ENCODE results near the gene CTAG1B. TPM values are rescaled to one million over a fixed set of nuclear protein-coding genes. Genes with fewer than 3 reads are reported as not detected.
A peak's percentile ranks its signal among the peaks of the same experiment; 100 is the strongest.

CTAG1B gene
- total and polyA plus RNA-seq, 8 donors, result not detected

DNA sequence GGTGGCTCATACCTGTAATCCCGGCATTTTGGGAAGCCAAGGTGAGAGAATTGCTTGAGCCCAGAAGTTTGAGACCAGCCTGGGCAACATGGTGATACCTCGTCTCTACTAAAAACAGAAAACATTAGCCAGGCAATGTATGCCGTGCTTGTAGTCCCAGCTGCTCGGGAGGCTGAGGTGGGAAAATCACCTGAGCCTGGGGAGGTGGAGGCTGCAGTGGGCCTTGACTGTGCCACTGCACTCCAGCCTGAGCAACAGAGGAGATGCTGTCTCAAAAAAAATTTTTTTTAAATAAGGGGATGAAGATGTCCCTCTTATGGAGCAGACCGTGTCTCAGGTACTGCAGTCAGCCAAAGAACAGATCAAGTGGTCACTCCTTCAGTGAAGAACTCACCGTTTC is 13.5 kb downstream of the CTAG1B start:
- Histone ChIP-seq H3K27me3 (no peaks in the 10 kb centered on the region), H3K9me3 (no peaks in the 10 kb centered on the region), H3K4me3 (no peak overlapping the region), H3K27ac (no peak overlapping the region), H3K36me3 (no peaks in the 10 kb centered on the region), H3K4me1 (no peaks in the 10 kb centered on the region)
- intact Hi-C loops (cut with DNase I), result no loop called here
- no peak for ATAC-seq
- TF ChIP-seq, protein P1, sequence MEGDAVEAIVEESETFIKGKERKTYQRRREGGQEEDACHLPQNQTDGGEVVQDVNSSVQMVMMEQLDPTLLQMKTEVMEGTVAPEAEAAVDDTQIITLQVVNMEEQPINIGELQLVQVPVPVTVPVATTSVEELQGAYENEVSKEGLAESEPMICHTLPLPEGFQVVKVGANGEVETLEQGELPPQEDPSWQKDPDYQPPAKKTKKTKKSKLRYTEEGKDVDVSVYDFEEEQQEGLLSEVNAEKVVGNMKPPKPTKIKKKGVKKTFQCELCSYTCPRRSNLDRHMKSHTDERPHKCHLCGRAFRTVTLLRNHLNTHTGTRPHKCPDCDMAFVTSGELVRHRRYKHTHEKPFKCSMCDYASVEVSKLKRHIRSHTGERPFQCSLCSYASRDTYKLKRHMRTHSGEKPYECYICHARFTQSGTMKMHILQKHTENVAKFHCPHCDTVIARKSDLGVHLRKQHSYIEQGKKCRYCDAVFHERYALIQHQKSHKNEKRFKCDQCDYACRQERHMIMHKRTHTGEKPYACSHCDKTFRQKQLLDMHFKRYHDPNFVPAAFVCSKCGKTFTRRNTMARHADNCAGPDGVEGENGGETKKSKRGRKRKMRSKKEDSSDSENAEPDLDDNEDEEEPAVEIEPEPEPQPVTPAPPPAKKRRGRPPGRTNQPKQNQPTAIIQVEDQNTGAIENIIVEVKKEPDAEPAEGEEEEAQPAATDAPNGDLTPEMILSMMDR (IDR thresholded peaks at IDR 0.05), result no peak
- no peak for DNase-seq

DNA sequence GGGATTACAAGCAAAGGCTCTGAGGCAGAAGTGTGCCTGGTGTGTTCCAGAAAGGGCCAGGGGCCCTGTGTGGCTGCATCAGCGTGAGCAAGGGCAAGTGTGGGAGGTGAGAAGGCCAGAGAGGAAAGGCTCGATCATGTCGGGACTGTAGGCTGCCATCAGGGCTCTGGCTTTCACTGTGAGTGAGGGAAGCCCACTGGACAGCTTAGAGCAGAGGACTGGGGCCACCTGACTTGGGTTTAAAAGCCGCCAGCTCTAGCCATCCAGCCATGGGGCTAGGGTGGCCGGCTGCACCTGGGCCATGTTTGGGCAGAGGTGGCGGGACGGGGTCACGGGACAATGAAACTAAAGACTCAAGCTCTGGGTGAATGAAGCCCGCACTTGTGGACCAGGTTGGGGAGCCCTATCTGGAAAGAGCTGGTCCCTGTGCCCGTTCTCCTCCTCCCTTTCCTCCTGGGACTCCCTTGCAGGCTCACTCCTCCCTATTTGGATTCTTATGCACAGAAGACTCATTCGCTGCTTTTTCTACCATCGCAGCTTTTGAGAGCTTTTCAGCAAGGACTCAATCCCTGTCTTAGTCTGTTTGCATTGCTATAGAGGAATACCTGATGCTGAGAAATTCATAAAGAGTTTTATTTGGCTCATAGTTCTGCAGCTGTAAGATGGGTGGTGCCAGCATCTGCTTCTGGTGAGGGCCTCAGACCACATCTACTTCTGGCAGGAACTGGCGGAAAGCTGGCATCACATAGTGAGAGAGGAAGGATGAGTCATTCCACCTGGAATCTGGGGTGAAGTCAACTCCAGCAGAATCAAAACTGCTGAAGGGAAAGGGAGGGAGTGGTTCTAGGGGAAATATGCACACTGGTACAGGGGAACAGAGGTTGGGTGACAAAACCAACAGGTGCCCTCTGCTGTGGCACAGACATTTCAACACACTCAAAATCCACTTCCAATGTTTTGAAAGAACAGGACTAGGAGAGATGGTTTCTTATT is 15.3 kb downstream of the CTAG1B start:
- H3K27ac ChIP-seq, result no peak overlapping the region
- TF ChIP-seq, protein P1 (IDR thresholded peaks at IDR 0.05), result no peak
- H3K4me1 ChIP-seq, result no peaks in the 10 kb centered on the region
- H3K36me3 ChIP-seq, result no peaks in the 10 kb centered on the region
- peak; percentile 65 for ATAC-seq
- DNase-seq, result peak in 1 of 4 donors; percentile 28
- H3K9me3 ChIP-seq, result no peaks in the 10 kb centered on the region
- H3K27me3 ChIP-seq, result no peaks in the 10 kb centered on the region
- no peak overlapping the region for H3K4me3 ChIP-seq
- intact Hi-C loops (cut with DNase I), result no loop called here

DNA sequence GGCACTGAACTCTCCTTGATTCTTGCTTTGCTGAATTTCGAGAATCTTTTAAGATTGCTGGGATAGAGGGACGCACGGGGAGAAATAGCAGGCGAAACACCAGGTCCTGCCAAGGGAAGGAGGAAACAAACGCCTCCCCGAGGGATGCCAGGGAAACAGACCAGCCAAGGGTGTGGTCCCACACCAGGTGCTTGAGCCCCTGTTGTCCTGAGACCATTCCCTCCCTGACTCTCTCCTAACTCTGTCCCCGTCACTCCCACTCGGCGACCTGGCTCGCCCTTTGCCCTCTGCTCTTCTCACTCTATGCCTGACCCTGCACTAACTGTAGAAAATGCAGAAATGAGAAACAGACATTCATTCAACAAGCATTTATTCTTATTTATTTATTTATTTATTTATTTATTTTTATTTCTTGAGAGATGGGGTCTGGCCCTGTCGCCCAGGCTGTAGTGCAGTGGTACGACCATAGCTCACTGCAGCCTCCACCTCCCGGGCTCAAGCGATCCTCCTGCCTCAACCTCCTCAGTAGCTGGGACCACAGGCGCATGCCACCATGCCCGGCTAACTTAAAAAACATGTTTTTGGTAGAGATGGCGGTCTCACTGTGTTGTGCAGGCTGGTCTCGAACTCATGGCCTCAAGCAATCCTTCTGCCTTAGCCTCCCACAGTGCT is 16.2 kb downstream of the CTAG1B start:
- H3K36me3 ChIP-seq, result no peaks in the 10 kb centered on the region
- no peaks in the 10 kb centered on the region for H3K4me1 ChIP-seq
- no peak overlapping the region for H3K27ac ChIP-seq
- DNase-seq (no peak), ATAC-seq (no peak)
- H3K9me3 ChIP-seq, result no peaks in the 10 kb centered on the region
- no peaks in the 10 kb centered on the region for H3K27me3 ChIP-seq
- TF ChIP-seq, protein P1 (IDR thresholded peaks at IDR 0.05), result no peak
- intact Hi-C loops (cut with DNase I), result no loop called here
- no peak overlapping the region for H3K4me3 ChIP-seq

DNA sequence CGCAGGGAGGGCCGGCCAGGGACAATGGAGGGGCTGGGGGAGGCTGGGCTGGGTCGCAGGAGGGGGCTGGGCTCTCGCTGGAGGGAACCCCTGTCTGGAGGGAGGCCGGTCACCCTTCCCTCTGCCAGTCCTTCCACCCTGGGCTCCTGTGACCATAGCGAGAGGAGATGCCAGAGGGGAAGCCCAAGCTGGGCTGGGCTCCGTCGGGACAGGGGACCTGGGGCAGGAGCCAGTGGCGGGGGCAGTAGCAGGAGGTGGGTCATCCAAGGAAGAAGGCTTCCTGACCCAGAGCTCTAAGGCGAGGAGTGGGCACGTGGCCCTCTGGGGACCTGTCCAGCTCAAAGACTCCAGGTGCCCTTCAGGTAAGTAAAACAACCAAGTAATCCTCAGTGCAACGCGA is 16.9 kb downstream of the CTAG1B start:
- TF ChIP-seq, protein P1 (IDR thresholded peaks at IDR 0.05), result no peak
- intact Hi-C loops (cut with DNase I), result no loop called here
- Histone ChIP-seq H3K36me3 (no peaks in the 10 kb centered on the region), H3K27ac (no peak overlapping the region), H3K4me1 (no peaks in the 10 kb centered on the region), H3K9me3 (no peaks in the 10 kb centered on the region), H3K4me3 (no peak overlapping the region), H3K27me3 (no peaks in the 10 kb centered on the region)
- ATAC-seq (no peak), DNase-seq (peak in 1 of 4 donors; percentile 28)

DNA sequence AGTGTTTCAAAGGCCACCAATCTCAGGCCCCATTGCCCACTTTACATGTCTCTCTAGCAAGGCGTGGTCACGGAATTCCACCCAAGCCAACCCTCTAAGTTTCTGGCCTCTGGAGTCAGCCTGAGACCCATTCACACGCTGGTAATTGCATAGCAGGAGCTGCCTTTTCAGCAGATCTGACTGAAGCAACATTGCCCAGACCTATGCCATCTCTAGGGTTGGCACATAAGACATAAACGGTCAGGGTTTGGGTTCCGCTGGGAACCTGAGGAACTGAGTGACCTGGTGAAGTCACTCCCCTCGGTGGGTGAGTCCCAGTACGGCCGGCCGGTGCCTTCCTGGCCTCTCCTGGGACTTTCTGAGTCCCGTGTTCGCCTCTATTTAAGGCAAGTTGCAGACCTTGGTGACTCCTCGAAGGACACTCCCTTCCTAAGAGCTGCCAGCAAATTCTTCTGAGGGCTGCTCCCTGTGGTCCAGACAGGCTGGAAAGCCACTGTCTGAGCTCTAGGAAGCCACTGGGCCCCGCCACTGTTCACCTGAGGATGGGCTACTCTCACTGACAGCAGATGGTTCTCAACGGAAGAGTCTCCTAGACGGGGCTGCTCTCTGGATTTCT is 18.2 kb downstream of the CTAG1B start:
- Histone ChIP-seq H3K9me3 (no peaks in the 10 kb centered on the region), H3K4me3 (no peak overlapping the region), H3K27ac (no peak overlapping the region), H3K27me3 (no peaks in the 10 kb centered on the region), H3K4me1 (no peaks in the 10 kb centered on the region), H3K36me3 (no peaks in the 10 kb centered on the region)
- DNase-seq (peak in 1 of 4 donors; percentile 19), ATAC-seq (peak; percentile 18)
- TF ChIP-seq, protein P1 (IDR thresholded peaks at IDR 0.05), result no peak
- intact Hi-C loops (cut with DNase I), result no loop called here
